Heart left ventricle (tissue), 13 donors: Measurements from ENCODE around the gene SPATC1L.

Experiments
- POLR2A ChIP-seq, 2 donors: fragments of 450-650 bp; IDR thresholded peaks; one replicate each; pipeline ENCODE4 v1.6.1; 2017; ENCODE audit warnings: antibody characterized with exemption in 2 of 2, mild to moderate bottlenecking in 2 of 2, moderate library complexity in 2 of 2
- TF ChIP-seq, protein P1 (sequence below), 12 donors: fragments of 200-600 bp; sonication (generic) in 4 of 12; IDR thresholded peaks; one replicate each; pipeline versions ENCODE4 v1.5.0 to v1.8.0; 2018 to 2022; ENCODE audit warnings: antibody characterized with exemption in 12 of 12, mild to moderate bottlenecking in 5 of 12
- donor health status: ischemic (EF 13 %, LVEDD 7.1; RV severe dilation, severe dysfunction).
- donor health status: DM: no; HTN: yes; CAD: no.
- donor health status: DM: no; HTN: no; CAD: no.
- donor health status: ischemic (EF 25% LVEDD 6.9; RV normal size, moderate dysfunction).
- donor health status: ischemic (EF 25% LVEDD 5.7; RV mildly dilated, moderate dysfunction).
- donor health status: ischemic (EF 35%, LVEDD 5.7; RV mildly dilated, moderate dysfunction).
- donor health status: nonischemic (EF 11% LVEDD 7.7; RV severe dilation, severe dysfunction).
- donor health status: DM: yes; HTN: yes; CAD: no.
- donor health status: PGD.
- donor health status: ischemic (EF 29% LVEDD 5.4; RV normal size, mild dysfunction).
- donor health status: nonischemic (EF 23%, LVEDD 6.1; RV moderate dilation, normal function).

DNA sequence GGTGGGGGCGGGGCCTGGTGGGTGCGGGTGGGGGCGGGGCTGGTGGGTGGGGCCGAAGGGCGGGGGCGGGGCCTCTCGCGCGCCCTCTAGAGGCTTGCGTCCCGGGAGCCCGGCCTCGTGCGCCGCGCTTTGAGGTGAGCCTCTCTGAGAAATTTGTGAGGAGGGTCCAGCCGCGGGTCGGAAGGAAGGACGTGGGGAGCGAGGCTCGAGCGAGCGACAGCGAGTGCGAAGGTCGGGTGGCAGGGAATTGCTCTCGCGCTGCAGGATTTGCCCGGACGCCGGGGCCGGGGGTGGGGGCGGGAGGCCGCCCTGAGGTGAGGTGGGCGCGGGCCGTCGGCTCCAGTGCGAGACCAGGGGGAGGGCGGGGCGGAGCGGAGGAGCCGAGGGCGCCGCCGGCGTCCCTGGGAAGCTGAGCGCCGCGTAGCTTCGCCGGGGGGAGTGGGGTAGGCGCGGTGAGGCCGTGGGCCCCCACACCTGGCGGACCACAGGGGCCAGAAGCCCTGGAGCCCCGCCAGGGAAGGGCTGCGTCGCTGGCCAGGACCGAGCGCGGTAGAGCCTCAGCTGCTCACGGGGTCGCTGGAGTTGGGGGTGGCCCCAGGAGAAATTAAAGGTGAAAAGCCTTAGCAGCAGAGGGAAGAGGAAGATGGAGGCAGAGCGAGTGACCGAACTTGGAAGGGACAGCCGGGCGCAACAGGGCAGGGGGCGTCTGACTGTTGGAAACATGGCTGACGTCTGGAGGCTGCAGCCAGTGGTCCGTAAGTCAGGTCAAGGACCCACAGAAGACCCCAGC, 45.1 kb upstream of the SPATC1L start:
- TF ChIP-seq, protein P1, sequence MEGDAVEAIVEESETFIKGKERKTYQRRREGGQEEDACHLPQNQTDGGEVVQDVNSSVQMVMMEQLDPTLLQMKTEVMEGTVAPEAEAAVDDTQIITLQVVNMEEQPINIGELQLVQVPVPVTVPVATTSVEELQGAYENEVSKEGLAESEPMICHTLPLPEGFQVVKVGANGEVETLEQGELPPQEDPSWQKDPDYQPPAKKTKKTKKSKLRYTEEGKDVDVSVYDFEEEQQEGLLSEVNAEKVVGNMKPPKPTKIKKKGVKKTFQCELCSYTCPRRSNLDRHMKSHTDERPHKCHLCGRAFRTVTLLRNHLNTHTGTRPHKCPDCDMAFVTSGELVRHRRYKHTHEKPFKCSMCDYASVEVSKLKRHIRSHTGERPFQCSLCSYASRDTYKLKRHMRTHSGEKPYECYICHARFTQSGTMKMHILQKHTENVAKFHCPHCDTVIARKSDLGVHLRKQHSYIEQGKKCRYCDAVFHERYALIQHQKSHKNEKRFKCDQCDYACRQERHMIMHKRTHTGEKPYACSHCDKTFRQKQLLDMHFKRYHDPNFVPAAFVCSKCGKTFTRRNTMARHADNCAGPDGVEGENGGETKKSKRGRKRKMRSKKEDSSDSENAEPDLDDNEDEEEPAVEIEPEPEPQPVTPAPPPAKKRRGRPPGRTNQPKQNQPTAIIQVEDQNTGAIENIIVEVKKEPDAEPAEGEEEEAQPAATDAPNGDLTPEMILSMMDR (IDR thresholded peaks at IDR 0.05), result peak; percentile 36 to 81 (median 59)
- no peak for TF ChIP-seq POLR2A (IDR thresholded peaks at IDR 0.05)
